Spleen (tissue), 11 donors: ENCODE data around the gene TBKBP1. TPM values are rescaled to one million over a fixed set of nuclear protein-coding genes. Genes with fewer than 3 reads are reported as not detected.

Experiments
- DNase-seq: peaks from one replicate; pipeline ENCODE4 v3.0.0-alpha.2; 2020
- H3K27ac ChIP-seq, 8 donors: fragments of 200-600 bp; sonication (generic) in 7 of 8; 1 replicate in 4 of 8; 2 replicates in 4 of 8; pipeline versions ENCODE4 v1.5.0 to v1.8.0; 2016 to 2021; ENCODE audit warnings: inconsistent platforms in 4 of 8, mild to moderate bottlenecking in 4 of 8, moderate library complexity in 1 of 8
- H3K27me3 ChIP-seq, 7 donors: fragments of 200-600 bp; sonication (generic) in 6 of 7; replicated peaks in 1 of 7; 1 replicate in 4 of 7; 2 replicates in 3 of 7; pipeline versions ENCODE4 v1.5.0 to v1.8.0; 2016 to 2021; ENCODE audit warnings: inconsistent platforms in 3 of 7, mild to moderate bottlenecking in 1 of 7
- H3K36me3 ChIP-seq, 6 donors: fragments of 200-600 bp; sonication (generic) in 5 of 6; 1 replicate in 4 of 6; 2 replicates in 2 of 6; pipeline versions ENCODE4 v1.5.0 to v1.8.0; 2016 to 2021; ENCODE audit warnings: inconsistent platforms in 2 of 6
- H3K4me1 ChIP-seq, 6 donors: fragments of 200-600 bp; sonication (generic) in 5 of 6; 1 replicate in 3 of 6; 2 replicates in 3 of 6; pipeline versions ENCODE4 v1.5.0 to v1.8.0; 2016 to 2021; ENCODE audit warnings: inconsistent platforms in 3 of 6
- H3K4me3 ChIP-seq, 8 donors: fragments of 200-600 bp; sonication (generic) in 7 of 8; 1 replicate in 4 of 8; 2 replicates in 4 of 8; pipeline versions ENCODE4 v1.5.0 to v1.8.0; 2016 to 2021; ENCODE audit warnings: inconsistent platforms in 4 of 8, mild to moderate bottlenecking in 4 of 8, moderate library complexity in 2 of 8
- H3K9me3 ChIP-seq, 8 donors: fragments of 200-600 bp; sonication (generic) in 7 of 8; 1 replicate in 4 of 8; 2 replicates in 4 of 8; pipeline versions ENCODE4 v1.5.0 to v1.8.0; 2016 to 2021; ENCODE audit warnings: inconsistent platforms in 4 of 8
- CTCF ChIP-seq, 11 experiments: fragments of 200-600 bp in 7 of 11; fragments of 450-650 bp in 4 of 11; sonication (generic) in 4 of 11; IDR thresholded peaks in 8 of 11; conservative IDR thresholded peaks in 3 of 11; 1 replicate in 7 of 11; 2 replicates in 4 of 11; pipeline versions ENCODE4 v1.4.0 to v1.8.0; 2016 to 2021; ENCODE audit warnings: antibody characterized with exemption in 11 of 11, inconsistent platforms in 4 of 11, mild to moderate bottlenecking in 1 of 11
- POLR2A ChIP-seq, 3 donors: fragments of 450-650 bp; IDR thresholded peaks; one replicate each; pipeline ENCODE4 v1.5.1; 2017; ENCODE audit warnings: antibody characterized with exemption in 3 of 3, mild to moderate bottlenecking in 1 of 3
- POLR2AphosphoS5 ChIP-seq, 3 donors: sonication (generic); formaldehyde crosslinking; IDR thresholded peaks; one replicate each; pipeline ENCODE4 v1.5.1; 2017; ENCODE audit warnings: antibody characterized with exemption in 3 of 3
- WGBS, 5 donors: extraction: QIAGEN DNeasy Blood & Tissue Kit in 3 of 5; methylation state at CpG; one replicate each; pipeline versions ENCODE4 v1.1.5 to v1.1.7; 2013 to 2018; 5-methylcytosine and 5-hydroxymethylcytosine counted together
- intact Hi-C: fragments of 100-400 bp; cut with DNase I; formaldehyde crosslinking; loops from one replicate; pipeline ENCODE4 v1.15.0; 2023; ENCODE audit warnings: low total_unique reads
- polyA plus RNA-seq, 3 donors: library from polyadenylated mRNA; stranded (reverse); fragments of 200-250 nt; gene quantifications; one replicate each; pipeline ENCODE4 v1.2.1, GENCODE V29; 2013
- total RNA-seq, 7 donors: library from RNA; depleted of rRNA in 3 of 7; stranded (reverse); fragments of >200 nt in 3 of 7; fragmentation: NEBNext Ultra II Directional in 4 of 7; extraction: Animal tissue kit (Norgen Biotek cat#: 25700) in 4 of 7; gene quantifications; one replicate each; pipeline versions ENCODE4 v1.1.0 to v1.2.1, GENCODE V29; 2016 to 2021
- donor health status: healthy with polysubstance abuse.
- donor health status: DM: no; HTN: no; CAD: no; lungs with moderate emphysema.
- donor health status: DM: no; HTN: no; CAD: no.
- donor health status: Bipolar disorder and iron deficiency.
- donor health status: healthy.
- donor health status: DM: no; HTN: no; CAD: no.
- donor health status: DM: yes; HTN: yes; CAD: no.

TBKBP1 gene
- total and polyA plus RNA-seq, 10 donors = 3.8 to 28.0 (median 16.9) TPM

- WGBS, 5 donors = 28 to 54% (median 39%) methylated on average over 9 of the region's 9 CpGs
- peaks cover 0 to 65% (median 31%) of the 10 kb centered on the region in 7 donors for H3K27me3 ChIP-seq
Observed at GRCh38 chr17:47719411-47720152, 25.6 kb downstream of the TBKBP1 start.

DNA sequence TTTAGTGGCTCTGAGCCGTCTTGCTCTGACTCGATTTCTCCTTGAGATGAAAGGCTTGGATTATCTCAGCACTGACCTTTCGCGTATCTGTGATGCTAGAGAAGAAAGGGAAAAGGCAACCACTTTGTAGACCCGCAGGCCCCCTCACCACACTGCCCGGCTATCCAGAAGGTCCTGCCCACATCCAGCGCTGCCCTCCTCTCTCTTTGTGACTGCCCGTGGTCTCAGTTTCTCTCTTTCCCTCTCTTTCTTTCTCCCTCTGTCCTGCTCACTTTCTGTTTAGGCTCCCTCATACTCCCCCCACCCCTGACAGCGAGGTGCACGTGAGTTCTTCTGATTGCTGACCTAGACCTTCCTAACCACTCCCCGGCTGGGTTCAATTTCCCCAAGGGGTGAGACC lies 26.2 kb downstream of the TBKBP1 start:
- DNase-seq = no peak
- intact Hi-C loops = no loop called here
- Histone ChIP-seq H3K4me1 (peaks cover 6 to 74% (median 68%) of the 10 kb centered on the region in 6 donors), H3K36me3 (no peaks in the 10 kb centered on the region), H3K27ac (peak overlapping the region in 3 of 8 donors; percentile 34 to 80 (median 61)), H3K27me3 (peaks cover 0 to 70% (median 35%) of the 10 kb centered on the region in 7 donors), H3K9me3 (no peaks in the 10 kb centered on the region), H3K4me3 (no peak overlapping the region)
- 51 to 77% (median 66%) methylated on average over 11 of the region's 11 CpGs for WGBS, 5 donors
- no peak for TF ChIP-seq POLR2A (IDR thresholded peaks at IDR 0.05)
- TF ChIP-seq CTCF (IDR thresholded peaks at IDR 0.05 in 8 of 11, conservative IDR thresholded peaks at IDR 0.05 in 3 of 11) = no peak
- TF ChIP-seq POLR2AphosphoS5 (IDR thresholded peaks at IDR 0.05) = no peak

More at GRCh38 chr17:47719411-47720152, 25.6 kb downstream of the TBKBP1 start:
- Histone ChIP-seq H3K27ac (peak overlapping the region in 3 of 8 donors; percentile 34 to 80 (median 61)), H3K4me1 (peaks cover 6 to 78% (median 74%) of the 10 kb centered on the region in 6 donors), H3K4me3 (no peak overlapping the region), H3K9me3 (no peaks in the 10 kb centered on the region), H3K36me3 (no peaks in the 10 kb centered on the region)
- intact Hi-C loops = no loop called here
- TF ChIP-seq POLR2AphosphoS5 (IDR thresholded peaks at IDR 0.05) (no peak), POLR2A (IDR thresholded peaks at IDR 0.05) (no peak), CTCF (IDR thresholded peaks at IDR 0.05 in 8 of 11, conservative IDR thresholded peaks at IDR 0.05 in 3 of 11) (no peak)
- DNase-seq = no peak

DNA sequence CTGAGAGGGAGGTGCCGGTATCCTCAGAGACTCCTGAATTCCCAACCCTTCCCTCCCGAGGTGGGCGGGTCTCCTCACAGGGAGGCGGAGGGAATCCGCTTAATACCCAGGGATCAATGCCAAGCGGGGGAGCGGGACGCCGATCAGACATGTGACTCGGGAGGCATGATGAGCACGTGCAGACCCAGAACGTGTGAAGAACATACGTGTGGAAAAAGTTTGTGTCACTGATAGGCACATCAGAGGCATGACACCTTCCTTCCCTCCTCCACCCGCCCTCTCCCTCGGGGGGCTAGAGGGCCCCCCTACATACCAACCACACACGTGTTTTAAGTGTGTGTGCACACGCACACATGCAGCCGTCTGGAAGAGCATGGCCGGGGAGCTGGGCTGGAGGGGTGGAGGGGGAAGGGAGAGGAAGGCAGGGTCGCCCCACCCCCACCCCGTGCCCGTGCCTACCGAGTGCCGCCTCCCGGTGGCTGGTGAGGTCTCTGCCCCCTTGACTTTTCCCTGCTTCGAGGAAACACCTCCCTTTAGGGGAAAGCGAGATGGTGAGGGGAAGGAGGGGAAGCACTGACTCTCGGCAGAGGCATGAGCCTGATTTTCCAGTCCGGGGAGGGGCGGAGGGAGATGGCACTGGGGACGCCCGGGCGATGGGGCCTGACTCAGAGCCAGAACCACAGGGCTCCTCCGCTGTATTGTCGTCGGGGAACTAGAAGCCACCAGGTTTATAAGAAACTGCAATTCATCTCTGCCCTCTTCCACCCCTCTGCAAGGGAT lies 27.0 kb downstream of the TBKBP1 start:
- Histone ChIP-seq H3K27me3 (peaks cover 0 to 77% (median 35%) of the 10 kb centered on the region in 7 donors), H3K9me3 (no peaks in the 10 kb centered on the region), H3K4me1 (peaks cover 6 to 72% (median 60%) of the 10 kb centered on the region in 6 donors), H3K4me3 (peak overlapping the region in 1 of 8 donors; percentile 44), H3K36me3 (no peaks in the 10 kb centered on the region), H3K27ac (peak overlapping the region in 3 of 8 donors; percentile 13 to 80 (median 61))
- peak; percentile 74 for DNase-seq
- TF ChIP-seq POLR2A (IDR thresholded peaks at IDR 0.05) (no peak), CTCF (IDR thresholded peaks at IDR 0.05 in 8 of 11, conservative IDR thresholded peaks at IDR 0.05 in 3 of 11) (no peak), POLR2AphosphoS5 (IDR thresholded peaks at IDR 0.05) (no peak)
- WGBS, 5 donors = 15 to 29% (median 20%) methylated on average over 27 to 36 of the region's 36 CpGs
- intact Hi-C loops = no loop called here

DNA sequence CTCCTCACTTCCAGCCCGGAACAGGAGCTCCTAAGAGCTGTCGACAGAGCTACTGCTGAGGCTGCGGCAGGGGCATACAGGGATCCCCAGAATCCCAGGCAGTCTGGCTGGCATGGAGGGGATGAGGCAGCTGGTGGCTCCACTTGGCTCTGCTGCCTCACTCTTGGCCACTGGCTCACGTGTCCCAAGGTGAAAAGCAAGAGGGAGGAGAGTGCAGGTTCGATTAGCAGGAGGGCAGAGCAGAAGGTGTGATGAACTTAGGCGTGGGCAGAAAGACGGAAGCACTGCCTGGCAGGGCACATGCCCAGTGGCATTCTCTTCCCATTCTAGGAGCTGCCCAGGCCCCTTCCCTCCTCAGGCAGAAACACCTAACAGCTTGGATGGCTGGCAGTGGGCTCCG lies 27.8 kb downstream of the TBKBP1 start:
- H3K27me3 ChIP-seq = peaks cover 0 to 82% (median 35%) of the 10 kb centered on the region in 7 donors
- no peaks in the 10 kb centered on the region for H3K36me3 ChIP-seq

More for the DNA sequence above, 27.8 kb downstream of the TBKBP1 start:
- intact Hi-C loops = no loop called here
- Histone ChIP-seq H3K27ac (peak overlapping the region in 3 of 8 donors; percentile 10 to 61 (median 13)), H3K4me3 (no peak overlapping the region), H3K4me1 (peaks cover 6 to 66% (median 53%) of the 10 kb centered on the region in 6 donors), H3K9me3 (no peaks in the 10 kb centered on the region)
- DNase-seq = no peak
- TF ChIP-seq CTCF (IDR thresholded peaks at IDR 0.05 in 8 of 11, conservative IDR thresholded peaks at IDR 0.05 in 3 of 11) (no peak), POLR2A (IDR thresholded peaks at IDR 0.05) (no peak), POLR2AphosphoS5 (IDR thresholded peaks at IDR 0.05) (no peak)
- 43 to 57% (median 46%) methylated on average over 6 to 8 of the region's 8 CpGs for WGBS, 5 donors
